H1 (cell line): ENCODE measurements around the gene SLC7A9.
"Not testable (repeated sequence)": the region's sequence is repeated elsewhere in the genome, so short reads cannot be mapped to it uniquely, and the experiment has no call there.

ENCODE experiments used
- CHD2 ChIP-seq: IDR thresholded peaks from 2 replicates; pipeline ENCODE4 v1.6.1; 2012; ENCODE audit warnings: low read length, improper control_type of control experiment
- EZH2 ChIP-seq: fragments of 200-600 bp; sonication (generic); IDR thresholded peaks from 2 replicates; pipeline ENCODE4 v1.7.1; 2012; ENCODE audit warnings: low read depth, mild to moderate bottlenecking, moderate library complexity, low read length, inconsistent platforms; ENCODE audit not compliant: severe bottlenecking
- HDAC2 ChIP-seq, 2 experiments: fragments of 300-600 bp in 1 of 2; sonication (generic) in 1 of 2; IDR thresholded peaks; 2 replicates each; pipeline ENCODE4 v1.6.1; 2011 to 2012; ENCODE audit warnings: low read depth in 2 of 2, low read length in 2 of 2, mild to moderate bottlenecking in 2 of 2, moderate library complexity in 2 of 2, borderline replicate concordance in 1 of 2, inconsistent platforms in 1 of 2
- MAX ChIP-seq: IDR thresholded peaks from 2 replicates; pipeline ENCODE4 v1.6.1; 2012; ENCODE audit warnings: inconsistent platforms
- POU5F1 ChIP-seq: IDR thresholded peaks from 2 replicates; pipeline ENCODE4 v1.6.1; 2011; ENCODE audit warnings: low read depth, mild to moderate bottlenecking, low read length, moderate library complexity
- RNF2 ChIP-seq: fragments of 200-900, 300-1000 bp; sonication (generic); IDR thresholded peaks from 2 replicates; pipeline ENCODE4 v1.7.1; 2016; ENCODE audit warnings: borderline replicate concordance, low read depth, mild to moderate bottlenecking, antibody characterized with exemption, low read length; ENCODE audit not compliant: poor library complexity, severe bottlenecking; ENCODE audit errors: missing control alignments
- TAF1 ChIP-seq: IDR thresholded peaks from 2 replicates; pipeline ENCODE4 v1.6.1; 2011; ENCODE audit warnings: mild to moderate bottlenecking, low read depth, low read length
- TBP ChIP-seq: IDR thresholded peaks from 2 replicates; pipeline ENCODE4 v1.6.1; 2011; ENCODE audit warnings: low read depth, low read length, improper control_type of control experiment
- TF ChIP-seq, protein P1 (sequence below), 3 experiments: IDR thresholded peaks; 1 replicate in 2 of 3; 2 replicates in 1 of 3; pipeline versions ENCODE4 v1.5.1 to v1.6.1; 2011; ENCODE audit warnings: low read length in 3 of 3, mild to moderate bottlenecking in 3 of 3, inconsistent platforms in 2 of 3, low read depth in 1 of 3, moderate library complexity in 1 of 3; ENCODE audit not compliant: insufficient read depth in 1 of 3; ENCODE audit errors: control extremely low read depth in 1 of 3

GRCh38 chr19:32782089-32782488 lies 87.5 kb downstream of the SLC7A9 start:
- not testable (repeated sequence) for TF ChIP-seq CHD2; TAF1; POU5F1; MAX; TBP; HDAC2 (IDR thresholded peaks at IDR 0.05; ENCODE audit: borderline replicate concordance in 1 of 2, low read depth in 2 of 2, low read length in 2 of 2); EZH2; RNF2
- TF ChIP-seq, protein P1, sequence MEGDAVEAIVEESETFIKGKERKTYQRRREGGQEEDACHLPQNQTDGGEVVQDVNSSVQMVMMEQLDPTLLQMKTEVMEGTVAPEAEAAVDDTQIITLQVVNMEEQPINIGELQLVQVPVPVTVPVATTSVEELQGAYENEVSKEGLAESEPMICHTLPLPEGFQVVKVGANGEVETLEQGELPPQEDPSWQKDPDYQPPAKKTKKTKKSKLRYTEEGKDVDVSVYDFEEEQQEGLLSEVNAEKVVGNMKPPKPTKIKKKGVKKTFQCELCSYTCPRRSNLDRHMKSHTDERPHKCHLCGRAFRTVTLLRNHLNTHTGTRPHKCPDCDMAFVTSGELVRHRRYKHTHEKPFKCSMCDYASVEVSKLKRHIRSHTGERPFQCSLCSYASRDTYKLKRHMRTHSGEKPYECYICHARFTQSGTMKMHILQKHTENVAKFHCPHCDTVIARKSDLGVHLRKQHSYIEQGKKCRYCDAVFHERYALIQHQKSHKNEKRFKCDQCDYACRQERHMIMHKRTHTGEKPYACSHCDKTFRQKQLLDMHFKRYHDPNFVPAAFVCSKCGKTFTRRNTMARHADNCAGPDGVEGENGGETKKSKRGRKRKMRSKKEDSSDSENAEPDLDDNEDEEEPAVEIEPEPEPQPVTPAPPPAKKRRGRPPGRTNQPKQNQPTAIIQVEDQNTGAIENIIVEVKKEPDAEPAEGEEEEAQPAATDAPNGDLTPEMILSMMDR (IDR thresholded peaks at IDR 0.05; ENCODE audit: control extremely low read depth in 1 of 3, insufficient read depth in 1 of 3, low read depth in 1 of 3, low read length in 3 of 3) = not testable (repeated sequence)
